ENCODE data around the gene CHST11. TPM values are rescaled to one million over a fixed set of nuclear protein-coding genes. Genes with fewer than 3 reads are reported as not detected.
"Not testable (repeated sequence)": the region's sequence is repeated elsewhere in the genome, so short reads cannot be mapped to it uniquely, and the experiment has no call there.

CHST11 gene
- total RNA-seq, 1 experiment from 2014 or later, result 0.25 TPM

- Histone ChIP-seq H3K36me3 (ENCODE audit: control insufficient read depth, insufficient read depth, low read length) (no peaks in the 10 kb centered on the region), H3K27me3 (replicated peaks; ENCODE audit: control insufficient read depth, insufficient read depth, low read length) (no peaks in the 10 kb centered on the region), H3K4me1 (no peaks in the 10 kb centered on the region), H3K4me3 (ENCODE audit: low read depth, low read length) (no peak overlapping the region), H3K9me3 (no peaks in the 10 kb centered on the region)
- TF ChIP-seq CTCF (IDR thresholded peaks at IDR 0.05; ENCODE audit: insufficient read depth in 1 of 2, low read depth in 1 of 2, low read length in 1 of 2, severe bottlenecking in 1 of 2, unreplicated experiment in 1 of 2), result no peak
- CTCF ChIA-PET, result no interaction called here
- Mint-ChIP-seq H3K36me3 (ENCODE audit: insufficient read depth, unreplicated experiment) (no peaks in the 10 kb centered on the region), H3K4me1 (ENCODE audit: low read depth, unreplicated experiment) (no peaks in the 10 kb centered on the region), H3K27me3 (ENCODE audit: insufficient read depth, unreplicated experiment) (no peaks in the 10 kb centered on the region), H3K9me3 (ENCODE audit: unreplicated experiment) (no peaks in the 10 kb centered on the region), H3K4me3 (ENCODE audit: unreplicated experiment) (no peak overlapping the region), H3K27ac (ENCODE audit: unreplicated experiment) (no peak overlapping the region)
- no peak for DNase-seq
- intact Hi-C loops (cut with micrococcal nuclease; ENCODE audit: unreplicated experiment), result no loop called here
- POLR2A ChIA-PET, result no interaction called here
- no TSS peak for BruUV-seq (replicated peaks)
Observed at GRCh38 chr12:104802208-104802607, 345.5 kb downstream of the CHST11 start.

DNA sequence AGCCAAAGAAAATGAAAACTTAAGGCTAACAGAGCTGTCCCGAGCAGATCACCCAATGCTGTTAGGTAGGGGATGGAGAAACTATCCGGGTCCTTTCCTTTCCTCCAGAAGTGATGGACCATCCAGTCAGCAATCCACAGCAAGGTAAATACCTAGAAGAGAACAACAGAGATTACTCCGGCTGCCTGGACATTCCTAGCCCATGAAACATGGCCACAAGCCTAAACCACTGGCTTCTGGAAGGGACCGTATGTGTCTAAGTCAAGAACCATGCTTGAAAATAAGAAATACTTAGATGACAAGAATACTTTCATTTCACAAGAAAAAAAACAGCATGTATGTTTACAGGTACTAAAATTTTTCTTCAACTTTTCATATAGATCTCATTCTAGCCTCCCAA is 348.4 kb downstream of the CHST11 start:
- H3K27me3 ChIP-seq (replicated peaks; ENCODE audit: control insufficient read depth, insufficient read depth, low read length), result no peaks in the 10 kb centered on the region
- Mint-ChIP-seq H3K27ac (ENCODE audit: unreplicated experiment) (no peak overlapping the region), H3K27me3 (ENCODE audit: insufficient read depth, unreplicated experiment) (no peaks in the 10 kb centered on the region), H3K4me3 (ENCODE audit: unreplicated experiment) (no peak overlapping the region), H3K9me3 (ENCODE audit: unreplicated experiment) (no peaks in the 10 kb centered on the region), H3K36me3 (ENCODE audit: insufficient read depth, unreplicated experiment) (no peaks in the 10 kb centered on the region), H3K4me1 (ENCODE audit: low read depth, unreplicated experiment) (no peaks in the 10 kb centered on the region)
- H3K4me3 ChIP-seq (ENCODE audit: low read depth, low read length), result no peak overlapping the region
- ChIA-PET CTCF (no interaction called here), POLR2A (no interaction called here)
- no TSS peak for BruUV-seq (replicated peaks)
- H3K36me3 ChIP-seq (ENCODE audit: control insufficient read depth, insufficient read depth, low read length), result no peaks in the 10 kb centered on the region
- intact Hi-C loops (cut with micrococcal nuclease; ENCODE audit: unreplicated experiment), result no loop called here
- H3K9me3 ChIP-seq, result no peaks in the 10 kb centered on the region
- no peaks in the 10 kb centered on the region for H3K4me1 ChIP-seq
- no peak for DNase-seq
- no peak for TF ChIP-seq CTCF (IDR thresholded peaks at IDR 0.05; ENCODE audit: insufficient read depth in 1 of 2, low read depth in 1 of 2, low read length in 1 of 2, severe bottlenecking in 1 of 2, unreplicated experiment in 1 of 2)

DNA sequence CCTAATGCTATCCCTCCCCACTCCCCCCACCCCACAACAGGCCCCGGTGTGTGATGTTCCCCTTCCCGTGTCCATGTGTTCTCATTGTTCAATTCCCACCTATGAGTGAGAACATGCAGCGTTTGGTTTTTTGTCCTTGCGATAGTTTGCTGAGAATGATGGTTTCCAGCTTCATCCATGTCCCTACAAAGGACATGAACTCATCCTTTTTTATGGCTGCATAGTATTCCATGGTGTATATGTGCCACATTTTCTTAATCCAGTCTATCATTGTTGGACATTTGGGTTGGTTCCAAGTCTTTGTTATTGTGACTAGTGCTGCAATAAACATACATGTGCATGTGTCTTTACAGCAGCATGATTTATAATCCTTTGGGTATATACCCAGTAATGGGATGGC is 349.4 kb downstream of the CHST11 start:
- intact Hi-C loops (cut with micrococcal nuclease; ENCODE audit: unreplicated experiment); H3K4me1 ChIP-seq; H3K27ac Mint-ChIP-seq (ENCODE audit: unreplicated experiment); DNase-seq; H3K4me3 Mint-ChIP-seq (ENCODE audit: unreplicated experiment); BruUV-seq (replicated peaks); H3K9me3 Mint-ChIP-seq (ENCODE audit: unreplicated experiment); H3K27me3 ChIP-seq (replicated peaks; ENCODE audit: control insufficient read depth, insufficient read depth, low read length); H3K36me3 Mint-ChIP-seq (ENCODE audit: insufficient read depth, unreplicated experiment); CTCF ChIA-PET; POLR2A ChIA-PET; H3K36me3 ChIP-seq (ENCODE audit: control insufficient read depth, insufficient read depth, low read length); H3K27me3 Mint-ChIP-seq (ENCODE audit: insufficient read depth, unreplicated experiment); H3K9me3 ChIP-seq; H3K4me3 ChIP-seq (ENCODE audit: low read depth, low read length); H3K4me1 Mint-ChIP-seq (ENCODE audit: low read depth, unreplicated experiment): not testable (repeated sequence)

DNA sequence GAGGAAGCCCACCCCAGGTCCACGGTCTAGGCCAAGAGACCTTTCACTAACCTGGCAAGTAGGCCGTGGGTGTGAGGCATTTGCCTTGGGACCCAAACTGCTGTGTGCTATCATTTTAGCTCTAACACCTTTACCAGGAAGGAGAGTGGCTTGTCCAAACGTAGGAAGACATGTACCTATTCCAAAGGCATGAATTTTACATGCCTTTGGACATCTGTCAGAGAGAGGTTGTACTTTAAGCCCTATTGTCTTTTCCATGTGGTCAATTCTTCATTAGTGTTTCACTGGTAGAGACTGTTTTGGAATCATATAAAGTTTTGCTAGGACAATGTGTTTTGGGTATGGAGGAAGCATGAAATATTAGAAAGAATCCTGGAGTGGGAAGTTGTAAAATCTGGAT is 352.5 kb downstream of the CHST11 start:
- Histone ChIP-seq H3K9me3 (no peaks in the 10 kb centered on the region), H3K4me1 (no peaks in the 10 kb centered on the region), H3K27me3 (replicated peaks; ENCODE audit: control insufficient read depth, insufficient read depth, low read length) (no peaks in the 10 kb centered on the region), H3K4me3 (ENCODE audit: low read depth, low read length) (no peak overlapping the region), H3K36me3 (ENCODE audit: control insufficient read depth, insufficient read depth, low read length) (no peaks in the 10 kb centered on the region)
- H3K9me3 Mint-ChIP-seq (ENCODE audit: unreplicated experiment), result no peaks in the 10 kb centered on the region
- CTCF ChIA-PET, result no interaction called here
- H3K4me3 Mint-ChIP-seq (ENCODE audit: unreplicated experiment), result no peak overlapping the region
- intact Hi-C loops (cut with micrococcal nuclease; ENCODE audit: unreplicated experiment), result no loop called here
- no peak for DNase-seq
- no peaks in the 10 kb centered on the region for H3K27me3 Mint-ChIP-seq (ENCODE audit: insufficient read depth, unreplicated experiment)
- TF ChIP-seq CTCF (IDR thresholded peaks at IDR 0.05; ENCODE audit: insufficient read depth in 1 of 2, low read depth in 1 of 2, low read length in 1 of 2, severe bottlenecking in 1 of 2, unreplicated experiment in 1 of 2), result no peak
- H3K27ac Mint-ChIP-seq (ENCODE audit: unreplicated experiment), result no peak overlapping the region
- no TSS peak for BruUV-seq (replicated peaks)
- H3K36me3 Mint-ChIP-seq (ENCODE audit: insufficient read depth, unreplicated experiment), result no peaks in the 10 kb centered on the region
- no peaks in the 10 kb centered on the region for H3K4me1 Mint-ChIP-seq (ENCODE audit: low read depth, unreplicated experiment)
- POLR2A ChIA-PET, result no interaction called here

Data from Caco-2 (cell line).